H1 (cell line): ENCODE results near the gene TXLNA. TPM values are rescaled to one million over a fixed set of nuclear protein-coding genes. Genes with fewer than 3 reads are reported as not detected.

Experiments
- CTCF ChIA-PET: fragments of 300-600 bp; sonication (Branson Sonifier 250); formaldehyde crosslinking; loops from one replicate; lab custom pipeline; 2021; ENCODE audit not compliant: partially characterized antibody; lab: Charles Lee
- POLR2A ChIA-PET: fragments of 300-600 bp; sonication (Branson Sonifier 250); formaldehyde crosslinking; loops from one replicate; lab custom pipeline; 2021; ENCODE audit warnings: inconsistent platforms; ENCODE audit not compliant: partially characterized antibody; lab: Charles Lee
- DNase-seq, 2 experiments: peaks; one replicate each; pipeline versions ENCODE4 v3.0.0 to v3.0.0-alpha.2; 2010 to 2022; ENCODE audit warnings: low spot score in 2 of 2, low read depth in 1 of 2, mixed read lengths in 1 of 2
- FAIRE-seq: peaks from 2 replicates; lab custom pipeline; 2011; peaks lifted over from hg19 to GRCh38; lab: Jason Lieb, UNC
- H2AFZ ChIP-seq: 2 replicates; pipeline ENCODE4 v1.8.1; 2012; ENCODE audit warnings: low read length, inconsistent platforms
- H2AK5ac ChIP-seq: 2 replicates; pipeline ENCODE4 v1.6.1; 2013; ENCODE audit warnings: low read depth, low read length
- H2BK120ac ChIP-seq: replicated peaks from 2 replicates; pipeline ENCODE3; 2013; ENCODE audit warnings: low read depth, low read length, inconsistent platforms
- H2BK12ac ChIP-seq: 2 replicates; pipeline ENCODE4 v1.6.1; 2013; ENCODE audit warnings: low read depth, low read length
- H2BK15ac ChIP-seq: 2 replicates; pipeline ENCODE4 v1.6.1; 2013; ENCODE audit warnings: low read length
- H2BK20ac ChIP-seq: 2 replicates; pipeline ENCODE4 v1.6.1; 2013; ENCODE audit warnings: low read length
- H2BK5ac ChIP-seq: 2 replicates; pipeline ENCODE4 v1.6.1; 2013; ENCODE audit warnings: low read depth, low read length
- H3K14ac ChIP-seq: 2 replicates; pipeline ENCODE4 v1.6.1; 2013; ENCODE audit warnings: inconsistent platforms; ENCODE audit not compliant: insufficient read length
- H3K18ac ChIP-seq: 2 replicates; pipeline ENCODE4 v1.6.1; 2013; ENCODE audit warnings: low read length; ENCODE audit errors: extremely low read depth
- H3K23ac ChIP-seq: 2 replicates; pipeline ENCODE4 v1.6.1; 2013; ENCODE audit warnings: inconsistent platforms; ENCODE audit not compliant: insufficient read length
- H3K23me2 ChIP-seq: 2 replicates; pipeline ENCODE4 v1.6.1; 2013; ENCODE audit warnings: low read depth, low read length
- H3K27ac ChIP-seq: 2 replicates; pipeline ENCODE4 v1.6.1; 2011; ENCODE audit warnings: low read depth, low read length, inconsistent platforms
- H3K27me3 ChIP-seq, 4 experiments: replicated peaks in 1 of 4; 1 replicate in 1 of 4; 2 replicates in 3 of 4; pipeline versions ENCODE4 v1.6.1 to v1.8.1; 2011 to 2013; ENCODE audit warnings: low read length in 3 of 4, mild to moderate bottlenecking in 3 of 4, inconsistent platforms in 2 of 4, mixed read lengths in 2 of 4, moderate library complexity in 1 of 4; ENCODE audit not compliant: control insufficient read depth in 3 of 4, insufficient read depth in 3 of 4; ENCODE audit errors: extremely low read depth in 1 of 4
- H3K36me3 ChIP-seq, 4 experiments: 2 replicates each; pipeline versions ENCODE4 v1.6.1 to v1.8.1; 2011 to 2013; ENCODE audit warnings: mild to moderate bottlenecking in 4 of 4, low read length in 3 of 4, moderate library complexity in 2 of 4, control low read depth in 1 of 4, inconsistent platforms in 1 of 4; ENCODE audit not compliant: insufficient read depth in 4 of 4, control insufficient read depth in 2 of 4
- H3K4ac ChIP-seq: replicated peaks from 2 replicates; pipeline ENCODE3; 2013; ENCODE audit warnings: low read length, low read depth, mixed read lengths, inconsistent platforms; ENCODE audit not compliant: insufficient read length
- H3K4me1 ChIP-seq, 4 experiments: replicated peaks in 1 of 4; 1 replicate in 1 of 4; 2 replicates in 3 of 4; pipeline versions ENCODE4 v1.6.1 to v1.8.1; 2011 to 2013; ENCODE audit warnings: low read length in 3 of 4, inconsistent platforms in 2 of 4, mixed read lengths in 1 of 4; ENCODE audit not compliant: insufficient read depth in 4 of 4, control insufficient read depth in 3 of 4
- H3K4me2 ChIP-seq, 2 experiments: 2 replicates each; pipeline versions ENCODE4 v1.6.1 to v1.8.1; 2011 to 2013; ENCODE audit warnings: low read depth in 2 of 2, low read length in 2 of 2, control low read depth in 1 of 2, inconsistent platforms in 1 of 2, mild to moderate bottlenecking in 1 of 2; ENCODE audit not compliant: insufficient read depth in 1 of 2
- H3K4me3 ChIP-seq, 4 experiments: fragments of 200-600, 300-600 bp in 1 of 4; sonication (generic), shearing (Covaris generic), sonication (Bioruptor Twin) in 1 of 4; 2 replicates each; pipeline versions ENCODE4 v1.5.1 to v1.8.1; 2011 to 2016; ENCODE audit warnings: low read length in 4 of 4, low read depth in 3 of 4, control low read depth in 2 of 4, inconsistent platforms in 2 of 4, mild to moderate bottlenecking in 2 of 4, mixed read lengths in 1 of 4, moderate library complexity in 1 of 4; ENCODE audit not compliant: insufficient read depth in 2 of 4; ENCODE audit errors: extremely low read depth in 1 of 4
- H3K56ac ChIP-seq: replicated peaks from 2 replicates; pipeline ENCODE3; 2013; ENCODE audit warnings: low read depth, mild to moderate bottlenecking, mixed read lengths, low read length, inconsistent platforms; ENCODE audit not compliant: insufficient read length
- H3K79me1 ChIP-seq: 2 replicates; pipeline ENCODE4 v1.6.1; 2013; ENCODE audit warnings: low read depth, low read length, control low read depth
- H3K79me2 ChIP-seq, 2 experiments: 2 replicates each; pipeline versions ENCODE4 v1.6.1 to v1.8.1; 2012 to 2013; ENCODE audit warnings: low read length in 2 of 2, mild to moderate bottlenecking in 2 of 2, inconsistent platforms in 1 of 2; ENCODE audit not compliant: insufficient read depth in 2 of 2, control insufficient read depth in 1 of 2
- H3K9ac ChIP-seq, 4 experiments: replicated peaks in 1 of 4; 1 replicate in 1 of 4; 2 replicates in 3 of 4; pipeline versions ENCODE4 v1.6.1 to v1.8.1; 2011 to 2013; ENCODE audit warnings: low read depth in 3 of 4, low read length in 3 of 4, control low read depth in 2 of 4, mild to moderate bottlenecking in 2 of 4, moderate library complexity in 2 of 4, inconsistent platforms in 1 of 4; ENCODE audit errors: extremely low read depth in 1 of 4
- H3K9me3 ChIP-seq, 2 experiments: 2 replicates each; pipeline versions ENCODE4 v1.6.1 to v1.8.1; 2012 to 2013; ENCODE audit warnings: mild to moderate bottlenecking in 2 of 2, moderate library complexity in 2 of 2, control low read depth in 1 of 2, inconsistent platforms in 1 of 2, low read depth in 1 of 2, low read length in 1 of 2, mixed read lengths in 1 of 2; ENCODE audit not compliant: insufficient read depth in 2 of 2
- H4K20me1 ChIP-seq, 2 experiments: replicated peaks in 1 of 2; 2 replicates each; pipeline versions ENCODE3 to v1.8.1; 2011 to 2013; ENCODE audit warnings: inconsistent platforms in 2 of 2, low read length in 2 of 2, mild to moderate bottlenecking in 1 of 2; ENCODE audit not compliant: insufficient read depth in 2 of 2, control insufficient read depth in 1 of 2
- H4K5ac ChIP-seq: 2 replicates; pipeline ENCODE4 v1.6.1; 2013; ENCODE audit warnings: low read length, low read depth, mixed read lengths, inconsistent platforms; ENCODE audit not compliant: insufficient read length
- H4K8ac ChIP-seq: 2 replicates; pipeline ENCODE4 v1.8.0; 2013; ENCODE audit warnings: mild to moderate bottlenecking, moderate library complexity, low read length, inconsistent platforms; ENCODE audit not compliant: insufficient read depth; ENCODE audit errors: extremely low read depth
- H4K91ac ChIP-seq: replicated peaks from 2 replicates; pipeline ENCODE3; 2013; ENCODE audit warnings: low read length, mixed read lengths, inconsistent platforms; ENCODE audit not compliant: insufficient read length
- BRCA1 ChIP-seq: IDR thresholded peaks from 2 replicates; pipeline ENCODE4 v1.6.1; 2012; ENCODE audit warnings: low read depth, low read length, improper control_type of control experiment
- FOSL1 ChIP-seq: IDR thresholded peaks from 2 replicates; pipeline ENCODE4 v1.6.1; 2011; ENCODE audit warnings: mild to moderate bottlenecking, low read depth, low read length, moderate library complexity; ENCODE audit not compliant: insufficient read depth
- JUND ChIP-seq: IDR thresholded peaks from 2 replicates; pipeline ENCODE4 v1.6.1; 2011; ENCODE audit warnings: mild to moderate bottlenecking, improper control_type of control experiment, low read length
- KDM1A ChIP-seq: fragments of 200-600, 300-600 bp; sonication (generic); IDR thresholded peaks from 2 replicates; pipeline ENCODE4 v1.7.1; 2016; ENCODE audit warnings: mild to moderate bottlenecking, low read length, borderline replicate concordance
- KDM5A ChIP-seq: fragments of 200-600 bp; IDR thresholded peaks from 2 replicates; pipeline ENCODE4 v1.7.1; 2012; ENCODE audit warnings: mild to moderate bottlenecking, low read length, inconsistent platforms, mixed read lengths
- POLR2A ChIP-seq, 2 experiments: IDR thresholded peaks; 1 replicate in 1 of 2; 2 replicates in 1 of 2; pipeline ENCODE4 v1.6.1; 2011; ENCODE audit warnings: low read depth in 2 of 2, low read length in 2 of 2, mild to moderate bottlenecking in 2 of 2; ENCODE audit errors: control extremely low read depth in 1 of 2
- POU5F1 ChIP-seq: IDR thresholded peaks from 2 replicates; pipeline ENCODE4 v1.6.1; 2011; ENCODE audit warnings: low read depth, mild to moderate bottlenecking, low read length, moderate library complexity
- RNF2 ChIP-seq: fragments of 200-900, 300-1000 bp; sonication (generic); IDR thresholded peaks from 2 replicates; pipeline ENCODE4 v1.7.1; 2016; ENCODE audit warnings: borderline replicate concordance, low read depth, mild to moderate bottlenecking, antibody characterized with exemption, low read length; ENCODE audit not compliant: poor library complexity, severe bottlenecking; ENCODE audit errors: missing control alignments
- RXRA ChIP-seq: IDR thresholded peaks from 2 replicates; pipeline ENCODE4 v1.6.1; 2011; ENCODE audit warnings: low read depth, mild to moderate bottlenecking, low read length, moderate library complexity; ENCODE audit not compliant: insufficient read depth
- SIN3A ChIP-seq, 2 experiments: IDR thresholded peaks in 1 of 2; conservative IDR thresholded peaks in 1 of 2; 2 replicates each; pipeline ENCODE4 v1.6.1; 2011 to 2012; ENCODE audit warnings: low read length in 2 of 2, improper control_type of control experiment in 1 of 2, low read depth in 1 of 2, mild to moderate bottlenecking in 1 of 2
- SIX5 ChIP-seq: IDR thresholded peaks from 2 replicates; pipeline ENCODE4 v1.6.1; 2011; ENCODE audit warnings: mild to moderate bottlenecking, low read depth, low read length
- SP1 ChIP-seq: IDR thresholded peaks from 2 replicates; pipeline ENCODE4 v1.6.1; 2011; ENCODE audit warnings: low read depth, low read length
- TAF7 ChIP-seq: optimal IDR thresholded peaks from 2 replicates; pipeline ENCODE3; 2011; ENCODE audit warnings: low read depth, mild to moderate bottlenecking, inconsistent platforms, low read length, moderate library complexity, borderline replicate concordance
- TBP ChIP-seq: IDR thresholded peaks from 2 replicates; pipeline ENCODE4 v1.6.1; 2011; ENCODE audit warnings: low read depth, low read length, improper control_type of control experiment
- ZNF274 ChIP-seq: IDR thresholded peaks from 2 replicates; pipeline ENCODE4 v1.7.0; 2012; ENCODE audit warnings: low read length, borderline replicate concordance; ENCODE audit errors: extremely low read depth
- WGBS, 2 experiments: shearing (Covaris generic) in 1 of 2; methylation state at CpG; one replicate each; pipeline versions ENCODE4 v1.1.6 to v1.1.7; 2013 to 2015; ENCODE audit warnings: low lambda C conversion rate in 2 of 2, mixed read lengths in 2 of 2, inconsistent platforms in 1 of 2, low coverage in 1 of 2, missing lambda C conversion rate in 1 of 2; ENCODE audit not compliant: insufficient replicate concordance in 2 of 2, insufficient coverage in 1 of 2, insufficient read length in 1 of 2; ENCODE audit errors: extremely low coverage in 1 of 2, missing lambda C conversion rate in 1 of 2; 5-methylcytosine and 5-hydroxymethylcytosine counted together
- polyA plus RNA-seq, 7 experiments: library from polyadenylated mRNA; depleted of rRNA in 3 of 7; stranded (reverse) in 5 of 7; unstranded in 2 of 7; fragments of >200 nt in 5 of 7; fragments of 200-250 nt in 2 of 7; gene quantifications; 1 replicate in 5 of 7; 2 replicates in 1 of 7; 4 replicates in 1 of 7; pipeline versions ENCODE4 v1.2.1 to v1.2.3, GENCODE V29; 2011 to 2013; ENCODE audit warnings: missing spikeins in 2 of 7, mixed read lengths in 2 of 7
- total RNA-seq: library from RNA; stranded (reverse); fragmentation: NEBNext Ultra II Directional; extraction: Animal tissue kit (Norgen Biotek cat#: 25700); gene quantifications from 2 replicates; pipeline ENCODE4 v1.2.1, GENCODE V29; 2021

The TXLNA gene
- total and polyA plus RNA-seq, 2 of the 8 experiments (the other 6 are each of a cell fraction or from before 2014, with no cell fraction given): 31.3 to 46.9 TPM

DNA sequence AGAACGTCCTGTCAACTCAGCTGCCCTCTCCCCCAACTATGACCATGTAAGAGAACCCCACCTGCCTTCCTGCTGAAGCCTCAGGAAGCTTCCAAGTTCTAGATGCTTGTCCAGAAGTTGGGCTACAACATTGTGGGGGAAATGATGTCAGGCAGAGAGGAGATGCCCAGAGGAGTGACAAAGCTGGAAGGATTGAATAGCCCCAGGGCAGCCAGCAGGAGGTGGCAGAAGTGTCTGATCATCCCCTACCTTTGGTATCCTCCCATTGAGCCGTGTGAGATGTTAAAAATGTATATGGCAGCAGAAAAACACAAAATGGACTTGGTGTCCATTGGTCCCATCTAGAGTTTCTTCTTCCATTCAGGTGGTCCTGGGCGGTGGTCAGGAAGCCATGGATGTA, 49.3 kb downstream of the TXLNA start:
- no peak overlapping the region for H3K56ac ChIP-seq
- H3K9me3 ChIP-seq: no peaks in the 10 kb centered on the region
- no peak overlapping the region for H4K91ac ChIP-seq
- H3K14ac ChIP-seq: no peak overlapping the region
- CTCF ChIA-PET: interaction anchor here (1.0 to 6.8 kb wide), 5 partner anchors 9 to 88 kb away, joined by 3 to 38 read pairs (median 4); no protein-coding TSS in a partner anchor
- peaks cover 0 to 8% of the 10 kb centered on the region in 2 experiments for H4K20me1 ChIP-seq
- H2BK5ac ChIP-seq: no peak overlapping the region
- peaks cover 25 to 73% (median 52%) of the 10 kb centered on the region in 4 experiments for H3K36me3 ChIP-seq
- H3K4ac ChIP-seq: no peak overlapping the region
- peaks cover 0 to 3% of the 10 kb centered on the region in 2 experiments; a peak in 2 of 4 replicates for H3K79me2 ChIP-seq
- no peaks in the 10 kb centered on the region for H3K4me1 ChIP-seq
- H3K4me3 ChIP-seq: no peak overlapping the region
- H2BK12ac ChIP-seq: no peak overlapping the region
- H3K27me3 ChIP-seq: no peaks in the 10 kb centered on the region
- H3K79me1 ChIP-seq: 0 out of 2 replicates have a peak, but pooled peaks cover 2% of the 10 kb centered on the region
- H2BK15ac ChIP-seq: no peak overlapping the region
- no peak overlapping the region for H3K27ac ChIP-seq
- H3K23me2 ChIP-seq: no peaks in the 10 kb centered on the region
- no peak overlapping the region for H4K5ac ChIP-seq
- 87% methylated on average over 3 of the region's 3 CpGs; no CpG with 5 or more reads in 1 of the 2 experiments for WGBS, 2 experiments
- no peak overlapping the region for H3K23ac ChIP-seq
- POLR2A ChIA-PET: interaction anchor here (1.0 to 3.0 kb wide), 8 partner anchors 9 to 122 kb away, joined by 3 to 31 read pairs (median 4); no protein-coding TSS in a partner anchor
- no peak overlapping the region for H2BK20ac ChIP-seq
- TF ChIP-seq FOSL1: no peak
- no peak for TF ChIP-seq RXRA
- TF ChIP-seq KDM1A: no peak
- no peak for TF ChIP-seq SIN3A (conservative IDR thresholded peaks at IDR 0.05 in 1 of 2, IDR thresholded peaks at IDR 0.05 in 1 of 2; ENCODE audit: low read depth in 1 of 2, low read length in 2 of 2)
- TF ChIP-seq BRCA1: no peak
- TF ChIP-seq POU5F1: no peak
- TF ChIP-seq ZNF274: no peak
- TF ChIP-seq TBP: no peak
- no peak for TF ChIP-seq JUND
- TF ChIP-seq SP1: no peak
- TF ChIP-seq KDM5A: no peak
- TF ChIP-seq POLR2A (IDR thresholded peaks at IDR 0.05; ENCODE audit: control extremely low read depth in 1 of 2, low read depth in 2 of 2, low read length in 2 of 2): no peak
- no peak for TF ChIP-seq RNF2
- no peak for TF ChIP-seq TAF7
- no peak for TF ChIP-seq SIX5
- no peak overlapping the region for H2AK5ac ChIP-seq
- H4K8ac ChIP-seq: no peak overlapping the region
- no peak overlapping the region for H2AFZ ChIP-seq
- H2BK120ac ChIP-seq: no peak overlapping the region
- H3K9ac ChIP-seq: no peak overlapping the region
- no peak overlapping the region for H3K18ac ChIP-seq
- H3K4me2 ChIP-seq: no peak overlapping the region
- FAIRE-seq (no peak), DNase-seq (no peak)
